Measurements from ENCODE around the gene OR2T27. TPM values are rescaled to one million over a fixed set of nuclear protein-coding genes. Genes with fewer than 3 reads are reported as not detected.
"Not testable (repeated sequence)": the region's sequence is repeated elsewhere in the genome, so short reads cannot be mapped to it uniquely, and the experiment has no call there.

The OR2T27 gene, protein sequence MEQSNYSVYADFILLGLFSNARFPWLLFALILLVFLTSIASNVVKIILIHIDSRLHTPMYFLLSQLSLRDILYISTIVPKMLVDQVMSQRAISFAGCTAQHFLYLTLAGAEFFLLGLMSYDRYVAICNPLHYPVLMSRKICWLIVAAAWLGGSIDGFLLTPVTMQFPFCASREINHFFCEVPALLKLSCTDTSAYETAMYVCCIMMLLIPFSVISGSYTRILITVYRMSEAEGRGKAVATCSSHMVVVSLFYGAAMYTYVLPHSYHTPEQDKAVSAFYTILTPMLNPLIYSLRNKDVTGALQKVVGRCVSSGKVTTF
- total RNA-seq (2021) (not detected in 3 replicates), Bru-seq, nascent RNA (not detected)
- long read RNA-seq, experiment 1 = 0 reads
- long read RNA-seq, experiment 2 = 0 reads
- long read RNA-seq, experiment 3 = 0 reads

DNA sequence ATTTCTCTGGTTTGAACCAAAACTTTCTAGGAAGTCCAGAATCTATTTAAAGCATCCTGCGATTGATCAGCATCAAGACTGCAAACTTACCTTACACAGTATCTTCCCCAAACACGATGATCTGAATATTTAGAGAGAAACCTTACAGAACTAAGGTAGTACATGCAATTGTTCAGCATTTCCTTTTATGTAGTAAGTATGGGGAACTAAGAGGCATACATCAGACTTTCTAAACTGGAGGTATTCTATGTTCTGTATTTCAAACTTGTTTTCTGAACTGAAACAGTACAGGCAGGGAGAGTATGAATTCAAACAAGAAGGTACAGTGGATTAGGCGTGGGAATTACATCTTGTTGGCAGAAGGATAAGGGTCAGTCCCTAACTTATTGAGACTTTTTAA, at the start of gene OR2T27:
Gene OR2T27, minus strand, starts transcription at position 175 of the 400 bp plus-strand sequence. CDS start 4,644 bp downstream, outside the sequence.
- DNase-seq (ENCODE audit: low spot score); H3K27me3 Mint-ChIP-seq (ENCODE audit: low read depth); H3K4me1 Mint-ChIP-seq; ATAC-seq; H3K27ac Mint-ChIP-seq; CTCF ChIA-PET; POLR2A ChIA-PET; H3K4me3 Mint-ChIP-seq: not testable (repeated sequence)
- peaks cover 18% of the 10 kb centered on the region for H3K36me3 Mint-ChIP-seq
- peaks cover 26% of the 10 kb centered on the region for H3K9me3 Mint-ChIP-seq

DNA sequence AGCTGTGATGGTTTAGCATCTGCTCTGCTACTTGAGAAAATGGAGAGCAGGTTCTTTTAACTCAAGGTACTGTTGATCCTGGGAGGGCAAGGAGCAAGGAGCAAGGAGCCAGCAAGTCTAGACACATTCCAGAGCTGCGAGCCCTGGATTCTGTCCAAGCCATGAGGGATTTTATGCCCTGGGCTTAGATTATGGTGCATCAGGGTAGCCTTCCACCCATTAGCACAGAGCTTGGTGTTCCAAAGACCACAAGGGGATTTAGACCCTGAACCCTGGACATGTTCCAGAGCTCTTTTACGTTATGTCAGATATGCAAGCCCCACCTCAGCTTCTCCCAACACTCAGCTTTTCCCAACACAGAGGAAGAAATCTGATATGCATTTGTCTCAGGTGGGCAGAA, 49.3 kb upstream of the OR2T27 start:
- Mint-ChIP-seq H3K9me3 (peaks cover 43% of the 10 kb centered on the region), H3K27ac (no peak overlapping the region), H3K4me1 (no peaks in the 10 kb centered on the region), H3K4me3 (no peak overlapping the region), H3K27me3 (ENCODE audit: low read depth) (peaks cover 19% of the 10 kb centered on the region), H3K36me3 (peaks cover 43% of the 10 kb centered on the region)
- DNase-seq (ENCODE audit: low spot score) (no peak), ATAC-seq (no peak)
- CTCF ChIA-PET = no interaction called here
- TF ChIP-seq, protein P1, sequence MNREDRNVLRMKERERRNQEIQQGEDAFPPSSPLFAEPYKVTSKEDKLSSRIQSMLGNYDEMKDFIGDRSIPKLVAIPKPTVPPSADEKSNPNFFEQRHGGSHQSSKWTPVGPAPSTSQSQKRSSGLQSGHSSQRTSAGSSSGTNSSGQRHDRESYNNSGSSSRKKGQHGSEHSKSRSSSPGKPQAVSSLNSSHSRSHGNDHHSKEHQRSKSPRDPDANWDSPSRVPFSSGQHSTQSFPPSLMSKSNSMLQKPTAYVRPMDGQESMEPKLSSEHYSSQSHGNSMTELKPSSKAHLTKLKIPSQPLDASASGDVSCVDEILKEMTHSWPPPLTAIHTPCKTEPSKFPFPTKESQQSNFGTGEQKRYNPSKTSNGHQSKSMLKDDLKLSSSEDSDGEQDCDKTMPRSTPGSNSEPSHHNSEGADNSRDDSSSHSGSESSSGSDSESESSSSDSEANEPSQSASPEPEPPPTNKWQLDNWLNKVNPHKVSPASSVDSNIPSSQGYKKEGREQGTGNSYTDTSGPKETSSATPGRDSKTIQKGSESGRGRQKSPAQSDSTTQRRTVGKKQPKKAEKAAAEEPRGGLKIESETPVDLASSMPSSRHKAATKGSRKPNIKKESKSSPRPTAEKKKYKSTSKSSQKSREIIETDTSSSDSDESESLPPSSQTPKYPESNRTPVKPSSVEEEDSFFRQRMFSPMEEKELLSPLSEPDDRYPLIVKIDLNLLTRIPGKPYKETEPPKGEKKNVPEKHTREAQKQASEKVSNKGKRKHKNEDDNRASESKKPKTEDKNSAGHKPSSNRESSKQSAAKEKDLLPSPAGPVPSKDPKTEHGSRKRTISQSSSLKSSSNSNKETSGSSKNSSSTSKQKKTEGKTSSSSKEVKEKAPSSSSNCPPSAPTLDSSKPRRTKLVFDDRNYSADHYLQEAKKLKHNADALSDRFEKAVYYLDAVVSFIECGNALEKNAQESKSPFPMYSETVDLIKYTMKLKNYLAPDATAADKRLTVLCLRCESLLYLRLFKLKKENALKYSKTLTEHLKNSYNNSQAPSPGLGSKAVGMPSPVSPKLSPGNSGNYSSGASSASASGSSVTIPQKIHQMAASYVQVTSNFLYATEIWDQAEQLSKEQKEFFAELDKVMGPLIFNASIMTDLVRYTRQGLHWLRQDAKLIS (CRISPR knock-in tag; IDR thresholded peaks at IDR 0.05; ENCODE audit: borderline replicate concordance) = no peak
- POLR2A ChIA-PET = no interaction called here

- ChIA-PET POLR2A (no interaction called here), CTCF (no interaction called here)
- no peak overlapping the region for H3K27ac Mint-ChIP-seq
- H3K27me3 Mint-ChIP-seq (ENCODE audit: low read depth) = peaks cover 18% of the 10 kb centered on the region
- no peak overlapping the region for H3K4me3 Mint-ChIP-seq
- TF ChIP-seq ZNF219 (CRISPR knock-in tag; IDR thresholded peaks at IDR 0.05; ENCODE audit: borderline replicate concordance) = no peak
- TF ChIP-seq RELA (CRISPR knock-in tag; IDR thresholded peaks at IDR 0.05; ENCODE audit: borderline replicate concordance) = no peak
- TF ChIP-seq ZNF121 (CRISPR knock-in tag; IDR thresholded peaks at IDR 0.05) = no peak
- no peak for TF ChIP-seq EMX1 (CRISPR knock-in tag; IDR thresholded peaks at IDR 0.05)
- TF ChIP-seq, protein P2, sequence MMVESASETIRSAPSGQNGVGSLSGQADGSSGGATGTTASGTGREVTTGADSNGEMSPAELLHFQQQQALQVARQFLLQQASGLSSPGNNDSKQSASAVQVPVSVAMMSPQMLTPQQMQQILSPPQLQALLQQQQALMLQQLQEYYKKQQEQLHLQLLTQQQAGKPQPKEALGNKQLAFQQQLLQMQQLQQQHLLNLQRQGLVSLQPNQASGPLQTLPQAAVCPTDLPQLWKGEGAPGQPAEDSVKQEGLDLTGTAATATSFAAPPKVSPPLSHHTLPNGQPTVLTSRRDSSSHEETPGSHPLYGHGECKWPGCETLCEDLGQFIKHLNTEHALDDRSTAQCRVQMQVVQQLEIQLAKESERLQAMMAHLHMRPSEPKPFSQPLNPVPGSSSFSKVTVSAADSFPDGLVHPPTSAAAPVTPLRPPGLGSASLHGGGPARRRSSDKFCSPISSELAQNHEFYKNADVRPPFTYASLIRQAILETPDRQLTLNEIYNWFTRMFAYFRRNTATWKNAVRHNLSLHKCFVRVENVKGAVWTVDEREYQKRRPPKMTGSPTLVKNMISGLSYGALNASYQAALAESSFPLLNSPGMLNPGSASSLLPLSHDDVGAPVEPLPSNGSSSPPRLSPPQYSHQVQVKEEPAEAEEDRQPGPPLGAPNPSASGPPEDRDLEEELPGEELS (CRISPR knock-in tag; IDR thresholded peaks at IDR 0.05) = no peak
- no peak for TF ChIP-seq ZNF671 (CRISPR knock-in tag; IDR thresholded peaks at IDR 0.05)
- TF ChIP-seq, protein P3, sequence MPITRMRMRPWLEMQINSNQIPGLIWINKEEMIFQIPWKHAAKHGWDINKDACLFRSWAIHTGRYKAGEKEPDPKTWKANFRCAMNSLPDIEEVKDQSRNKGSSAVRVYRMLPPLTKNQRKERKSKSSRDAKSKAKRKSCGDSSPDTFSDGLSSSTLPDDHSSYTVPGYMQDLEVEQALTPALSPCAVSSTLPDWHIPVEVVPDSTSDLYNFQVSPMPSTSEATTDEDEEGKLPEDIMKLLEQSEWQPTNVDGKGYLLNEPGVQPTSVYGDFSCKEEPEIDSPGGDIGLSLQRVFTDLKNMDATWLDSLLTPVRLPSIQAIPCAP (CRISPR knock-in tag; IDR thresholded peaks at IDR 0.05) = no peak
- H3K36me3 Mint-ChIP-seq = peaks cover 44% of the 10 kb centered on the region
- peaks cover 42% of the 10 kb centered on the region for H3K9me3 Mint-ChIP-seq
- no peak for ATAC-seq
- H3K4me1 Mint-ChIP-seq = no peaks in the 10 kb centered on the region
- DNase-seq (ENCODE audit: low spot score) = no peak
Observed at GRCh38 chr1:248703674-248704073, 48.3 kb upstream of the OR2T27 start.

DNA sequence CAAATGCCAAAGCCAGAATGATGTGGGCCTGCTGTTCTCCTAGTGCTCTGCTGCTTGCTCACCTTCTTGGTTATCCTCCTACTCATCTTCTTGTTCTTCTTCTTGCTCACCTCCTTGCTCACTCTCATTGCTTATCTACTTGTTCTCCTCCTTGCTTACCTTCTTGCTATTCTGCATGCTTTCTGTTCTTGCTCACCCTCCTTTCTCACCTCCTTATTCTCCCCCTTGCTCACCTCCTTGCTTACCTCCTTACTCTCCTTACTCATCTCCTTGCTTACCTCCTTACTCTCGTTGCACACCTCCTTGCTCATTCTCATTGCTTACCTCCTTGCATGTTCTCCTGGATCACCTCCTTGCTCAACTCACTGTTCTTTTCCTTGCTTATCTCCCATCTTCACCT, 47.4 kb upstream of the OR2T27 start, which contains the start of gene OR14I1:
Gene OR14I1, minus strand, starts transcription at position 53 of the 400 bp plus-strand sequence.
- H3K36me3 Mint-ChIP-seq = peaks cover 44% of the 10 kb centered on the region
- ChIA-PET CTCF (no interaction called here), POLR2A (no interaction called here)
- peaks cover 11% of the 10 kb centered on the region for H3K27me3 Mint-ChIP-seq (ENCODE audit: low read depth)
- DNase-seq (ENCODE audit: low spot score) (no peak), ATAC-seq (no peak)
- no peak within 1 kb of the TSS for H3K27ac Mint-ChIP-seq
- no peak within 1 kb of the TSS for H3K4me3 Mint-ChIP-seq
- peaks cover 42% of the 10 kb centered on the region for H3K9me3 Mint-ChIP-seq
- H3K4me1 Mint-ChIP-seq = no peaks in the 10 kb centered on the region
- no peak for TF ChIP-seq RORB (CRISPR knock-in tag; IDR thresholded peaks at IDR 0.05)
- TF ChIP-seq NFYB (CRISPR knock-in tag; conservative IDR thresholded peaks at IDR 0.05; ENCODE audit: low read depth) = no peak
- no peak for TF ChIP-seq ZNF671 (CRISPR knock-in tag; IDR thresholded peaks at IDR 0.05)
- TF ChIP-seq GRHL2 (CRISPR knock-in tag; IDR thresholded peaks at IDR 0.05; ENCODE audit: insufficient replicate concordance, severe bottlenecking) = no peak
- no peak for TF ChIP-seq GTF2I (CRISPR knock-in tag; conservative IDR thresholded peaks at IDR 0.05)
- TF ChIP-seq TEAD1 (CRISPR knock-in tag; IDR thresholded peaks at IDR 0.05) = no peak
- TF ChIP-seq CREB1 (CRISPR knock-in tag; IDR thresholded peaks at IDR 0.05) = no peak
- TF ChIP-seq USF1 (CRISPR knock-in tag; IDR thresholded peaks at IDR 0.05) = no peak
- TF ChIP-seq HMGA2 (CRISPR knock-in tag; IDR thresholded peaks at IDR 0.05) = no peak
- no peak for TF ChIP-seq TEAD4 (CRISPR knock-in tag; IDR thresholded peaks at IDR 0.05)
- TF ChIP-seq FOXJ3 (CRISPR knock-in tag; IDR thresholded peaks at IDR 0.05; ENCODE audit: borderline replicate concordance) = no peak
- TF ChIP-seq CDX4 (CRISPR knock-in tag; IDR thresholded peaks at IDR 0.05; ENCODE audit: borderline replicate concordance) = no peak

Measured in WTC11 (cell line).